HepG2 (cell line): Measurements from ENCODE around the gene AP4M1. TPM values are rescaled to one million over a fixed set of nuclear protein-coding genes. Genes with fewer than 3 reads are reported as not detected.

Experiments used
- AKAP8 ChIP-seq: sonication (generic); formaldehyde crosslinking; IDR thresholded peaks from 2 replicates; pipeline ENCODE4 v1.5.1; 2020; ENCODE audit warnings: mild to moderate bottlenecking, missing genetic modification reagents
- ELF3 ChIP-seq: IDR thresholded peaks from 2 replicates; pipeline ENCODE4 v1.6.1; 2016; ENCODE audit warnings: missing genetic modification reagents, missing compliant biosample characterization
- HDAC1 ChIP-seq: sonication (generic); formaldehyde crosslinking; IDR thresholded peaks from 2 replicates; pipeline ENCODE4 v1.5.1; 2020; ENCODE audit warnings: mild to moderate bottlenecking, missing genetic modification reagents
- HOXA7 ChIP-seq: sonication (generic); formaldehyde crosslinking; IDR thresholded peaks from 2 replicates; pipeline ENCODE4 v1.8.1; 2022; ENCODE audit warnings: mild to moderate bottlenecking, missing genetic modification reagents, moderate library complexity
- IKZF4 ChIP-seq: sonication (generic); formaldehyde crosslinking; IDR thresholded peaks from 2 replicates; pipeline ENCODE4 v1.5.1; 2020; ENCODE audit warnings: borderline replicate concordance, mild to moderate bottlenecking, low read depth, missing genetic modification reagents; ENCODE audit errors: not compliant biosample characterization
- KAT2B ChIP-seq: fragments of 150-350 bp; IDR thresholded peaks from 2 replicates; pipeline ENCODE4 v1.6.1; 2014; ENCODE audit warnings: low read depth, low read length, borderline replicate concordance
- KLF16 ChIP-seq, 2 experiments: sonication (generic) in 1 of 2; formaldehyde crosslinking in 1 of 2; IDR thresholded peaks; 2 replicates each; pipeline versions ENCODE4 v1.6.1 to v1.8.0; 2016 to 2023; ENCODE audit warnings: missing genetic modification reagents in 2 of 2, missing compliant biosample characterization in 1 of 2
- NFKB2 ChIP-seq: sonication (generic); formaldehyde crosslinking; IDR thresholded peaks from 2 replicates; pipeline ENCODE4 v1.4.0; 2020; ENCODE audit warnings: missing genetic modification reagents, borderline replicate concordance
- NR2F2 ChIP-seq: IDR thresholded peaks from 2 replicates; pipeline ENCODE4 v1.6.1; 2012; ENCODE audit warnings: low read depth, inconsistent platforms, borderline replicate concordance
- RBAK ChIP-seq: sonication (generic); formaldehyde crosslinking; IDR thresholded peaks from 2 replicates; pipeline ENCODE4 v1.5.1; 2020; ENCODE audit warnings: mild to moderate bottlenecking, missing genetic modification reagents
- RFXAP ChIP-seq: sonication (generic); formaldehyde crosslinking; IDR thresholded peaks from 2 replicates; pipeline ENCODE4 v1.4.0; 2020; ENCODE audit warnings: missing genetic modification reagents, borderline replicate concordance
- SAP130 ChIP-seq: IDR thresholded peaks from 2 replicates; pipeline ENCODE4 v1.6.1; 2016; ENCODE audit warnings: low read depth
- ZNF274 ChIP-seq: sonication (generic); formaldehyde crosslinking; IDR thresholded peaks from 2 replicates; pipeline ENCODE4 v1.5.1; 2020; ENCODE audit warnings: mild to moderate bottlenecking, missing genetic modification reagents
- ZNF331 ChIP-seq: sonication (generic); formaldehyde crosslinking; IDR thresholded peaks from 2 replicates; pipeline ENCODE4 v1.4.0; 2020; ENCODE audit warnings: missing genetic modification reagents
- ZNF570 ChIP-seq: sonication (generic); formaldehyde crosslinking; IDR thresholded peaks from 2 replicates; pipeline ENCODE4 v1.4.0; 2020; ENCODE audit warnings: mild to moderate bottlenecking, missing genetic modification reagents, borderline replicate concordance
- ZNF589 ChIP-seq: sonication (generic); formaldehyde crosslinking; conservative IDR thresholded peaks from 2 replicates; pipeline ENCODE4 v1.8.0; 2022; ENCODE audit warnings: mild to moderate bottlenecking, moderate library complexity, missing genetic modification reagents
- ZNF83 ChIP-seq: sonication (generic); formaldehyde crosslinking; IDR thresholded peaks from 2 replicates; pipeline ENCODE4 v1.4.0; 2020; ENCODE audit warnings: missing genetic modification reagents, mild to moderate bottlenecking, borderline replicate concordance
- ZSCAN29 ChIP-seq: sonication (generic); formaldehyde crosslinking; conservative IDR thresholded peaks from 2 replicates; pipeline ENCODE4 v1.4.0; 2020; ENCODE audit warnings: mild to moderate bottlenecking, missing genetic modification reagents
- polyA plus RNA-seq, 8 experiments: library from polyadenylated mRNA; depleted of rRNA in 3 of 8; stranded (reverse) in 7 of 8; unstranded in 1 of 8; fragments of >200 nt; fragmentation: Illumina TruSeq in 4 of 8; extraction: Trizol in 4 of 8; gene quantifications; 2 replicates each; pipeline versions ENCODE4 v1.2.1 to v1.2.3, GENCODE V29; 2011 to 2016; ENCODE audit warnings: low read depth in 4 of 8, missing spikeins in 1 of 8, mixed read lengths in 1 of 8; ENCODE audit not compliant: insufficient read depth in 1 of 8
- total RNA-seq, 5 experiments: library from RNA; depleted of rRNA; stranded (reverse); fragments of >200 nt; fragmentation: Illumina TruSeq; extraction: Trizol; gene quantifications; 2 replicates each; pipeline ENCODE4 v1.2.3, GENCODE V29; 2016; ENCODE audit warnings: low read depth in 1 of 5
- TF ChIP-seq, protein P1 (sequence below): sonication (generic); formaldehyde crosslinking; IDR thresholded peaks from 2 replicates; pipeline ENCODE4 v1.8.0; 2022; ENCODE audit warnings: mild to moderate bottlenecking, missing genetic modification reagents, moderate library complexity
- TF ChIP-seq, protein P2 (sequence below): sonication (generic); formaldehyde crosslinking; IDR thresholded peaks from 2 replicates; pipeline ENCODE4 v1.8.0; 2022; ENCODE audit warnings: missing genetic modification reagents, mild to moderate bottlenecking, inconsistent platforms, borderline replicate concordance
- TF ChIP-seq, protein P3 (sequence below): sonication (generic); formaldehyde crosslinking; IDR thresholded peaks from 2 replicates; pipeline ENCODE4 v1.5.0; 2020; ENCODE audit warnings: missing genetic modification reagents, mild to moderate bottlenecking, borderline replicate concordance
- TF ChIP-seq, protein P4 (sequence below): sonication (generic); formaldehyde crosslinking; IDR thresholded peaks from 2 replicates; pipeline ENCODE4 v1.4.0; 2020; ENCODE audit warnings: missing genetic modification reagents

Gene AP4M1
- total and polyA plus RNA-seq, 2 of the 13 experiments (the other 11 are each of a cell fraction or from before 2014, with no cell fraction given): 6.3 to 9.7 TPM

DNA sequence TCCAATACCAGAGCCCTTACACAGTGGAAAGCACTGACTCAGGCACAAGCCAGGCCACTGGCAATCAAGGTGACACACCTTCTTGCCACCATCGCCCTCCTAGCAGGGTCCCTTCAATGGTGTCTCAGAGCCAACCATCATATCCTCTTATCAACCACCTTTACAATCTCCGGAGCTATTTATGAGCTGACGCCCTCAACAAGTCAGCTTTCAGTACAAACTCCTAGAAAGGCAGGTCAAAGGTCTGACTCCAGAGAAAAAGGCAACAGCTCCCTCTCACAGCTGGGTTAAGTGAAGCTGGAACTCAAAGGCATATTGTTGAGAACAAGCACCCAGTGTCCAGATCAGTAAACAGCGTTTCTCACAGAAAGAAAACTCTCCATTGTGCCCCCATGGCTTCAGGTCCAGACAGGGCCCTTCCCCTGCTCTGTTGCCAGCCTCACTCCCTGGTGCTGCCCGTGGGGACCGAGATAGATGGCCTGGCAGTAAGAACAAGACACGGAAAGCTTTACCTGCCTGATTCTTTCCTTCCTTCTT, 22.4 kb upstream of the AP4M1 start (continued):
- TF ChIP-seq RFXAP (CRISPR knock-in tag) (no peak), NR2F2 (peak; percentile 68), ELF3 (CRISPR knock-in tag) (peak; percentile 38), ZNF570 (no peak), HDAC1 (CRISPR knock-in tag) (peak; percentile 33; the same call in 1 of the 2 replicates), SAP130 (CRISPR knock-in tag) (peak; percentile 93), ZSCAN29 (CRISPR knock-in tag) (0 out of 2 replicates have a peak, but pooled peaks have one; percentile 55), IKZF4 (CRISPR knock-in tag) (no peak), KLF16 (CRISPR knock-in tag; IDR thresholded peaks at IDR 0.05) (no peak), ZNF331 (CRISPR knock-in tag) (peak; percentile 58; the same call in 1 of the 2 replicates), ZNF589 (CRISPR knock-in tag) (no peak), RBAK (CRISPR knock-in tag) (no peak), AKAP8 (CRISPR knock-in tag) (0 out of 2 replicates have a peak, but pooled peaks have one; percentile 27), NFKB2 (CRISPR knock-in tag) (0 out of 2 replicates have a peak, but pooled peaks have one; percentile 6), ZNF274 (CRISPR knock-in tag) (0 out of 2 replicates have a peak, but pooled peaks have one; percentile 37), HOXA7 (CRISPR knock-in tag) (no peak), KAT2B (no peak), ZNF83 (CRISPR knock-in tag) (no peak; the same call in 1 of the 2 replicates)
- TF ChIP-seq, protein P1, sequence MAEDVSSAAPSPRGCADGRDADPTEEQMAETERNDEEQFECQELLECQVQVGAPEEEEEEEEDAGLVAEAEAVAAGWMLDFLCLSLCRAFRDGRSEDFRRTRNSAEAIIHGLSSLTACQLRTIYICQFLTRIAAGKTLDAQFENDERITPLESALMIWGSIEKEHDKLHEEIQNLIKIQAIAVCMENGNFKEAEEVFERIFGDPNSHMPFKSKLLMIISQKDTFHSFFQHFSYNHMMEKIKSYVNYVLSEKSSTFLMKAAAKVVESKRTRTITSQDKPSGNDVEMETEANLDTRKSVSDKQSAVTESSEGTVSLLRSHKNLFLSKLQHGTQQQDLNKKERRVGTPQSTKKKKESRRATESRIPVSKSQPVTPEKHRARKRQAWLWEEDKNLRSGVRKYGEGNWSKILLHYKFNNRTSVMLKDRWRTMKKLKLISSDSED (CRISPR knock-in tag): no peak
- TF ChIP-seq, protein P2, sequence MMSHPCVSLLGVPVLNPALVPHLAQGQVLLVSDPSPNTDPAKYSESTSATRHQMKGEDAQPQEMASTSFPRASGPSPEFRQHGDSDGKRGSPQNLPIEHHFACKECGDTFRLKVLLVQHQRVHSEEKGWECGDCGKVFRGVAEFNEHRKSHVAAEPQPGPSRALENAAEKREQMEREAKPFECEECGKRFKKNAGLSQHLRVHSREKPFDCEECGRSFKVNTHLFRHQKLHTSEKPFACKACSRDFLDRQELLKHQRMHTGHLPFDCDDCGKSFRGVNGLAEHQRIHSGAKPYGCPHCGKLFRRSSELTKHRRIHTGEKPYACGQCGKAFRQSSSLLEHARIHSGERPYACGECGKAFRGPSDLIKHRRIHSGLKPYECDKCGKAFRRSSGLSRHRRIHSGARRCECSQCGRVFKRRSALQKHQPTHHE (CRISPR knock-in tag): no peak
- TF ChIP-seq, protein P3, sequence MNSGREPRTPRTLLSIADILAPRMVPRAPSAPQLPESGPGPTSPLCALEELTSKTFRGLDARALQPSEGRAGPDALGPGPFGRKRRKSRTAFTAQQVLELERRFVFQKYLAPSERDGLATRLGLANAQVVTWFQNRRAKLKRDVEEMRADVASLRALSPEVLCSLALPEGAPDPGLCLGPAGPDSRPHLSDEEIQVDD (CRISPR knock-in tag): no peak
- TF ChIP-seq, protein P4, sequence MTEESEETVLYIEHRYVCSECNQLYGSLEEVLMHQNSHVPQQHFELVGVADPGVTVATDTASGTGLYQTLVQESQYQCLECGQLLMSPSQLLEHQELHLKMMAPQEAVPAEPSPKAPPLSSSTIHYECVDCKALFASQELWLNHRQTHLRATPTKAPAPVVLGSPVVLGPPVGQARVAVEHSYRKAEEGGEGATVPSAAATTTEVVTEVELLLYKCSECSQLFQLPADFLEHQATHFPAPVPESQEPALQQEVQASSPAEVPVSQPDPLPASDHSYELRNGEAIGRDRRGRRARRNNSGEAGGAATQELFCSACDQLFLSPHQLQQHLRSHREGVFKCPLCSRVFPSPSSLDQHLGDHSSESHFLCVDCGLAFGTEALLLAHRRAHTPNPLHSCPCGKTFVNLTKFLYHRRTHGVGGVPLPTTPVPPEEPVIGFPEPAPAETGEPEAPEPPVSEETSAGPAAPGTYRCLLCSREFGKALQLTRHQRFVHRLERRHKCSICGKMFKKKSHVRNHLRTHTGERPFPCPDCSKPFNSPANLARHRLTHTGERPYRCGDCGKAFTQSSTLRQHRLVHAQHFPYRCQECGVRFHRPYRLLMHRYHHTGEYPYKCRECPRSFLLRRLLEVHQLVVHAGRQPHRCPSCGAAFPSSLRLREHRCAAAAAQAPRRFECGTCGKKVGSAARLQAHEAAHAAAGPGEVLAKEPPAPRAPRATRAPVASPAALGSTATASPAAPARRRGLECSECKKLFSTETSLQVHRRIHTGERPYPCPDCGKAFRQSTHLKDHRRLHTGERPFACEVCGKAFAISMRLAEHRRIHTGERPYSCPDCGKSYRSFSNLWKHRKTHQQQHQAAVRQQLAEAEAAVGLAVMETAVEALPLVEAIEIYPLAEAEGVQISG (CRISPR knock-in tag): peak; percentile 94
